ENCODE results near the gene MAJIN.

DNA sequence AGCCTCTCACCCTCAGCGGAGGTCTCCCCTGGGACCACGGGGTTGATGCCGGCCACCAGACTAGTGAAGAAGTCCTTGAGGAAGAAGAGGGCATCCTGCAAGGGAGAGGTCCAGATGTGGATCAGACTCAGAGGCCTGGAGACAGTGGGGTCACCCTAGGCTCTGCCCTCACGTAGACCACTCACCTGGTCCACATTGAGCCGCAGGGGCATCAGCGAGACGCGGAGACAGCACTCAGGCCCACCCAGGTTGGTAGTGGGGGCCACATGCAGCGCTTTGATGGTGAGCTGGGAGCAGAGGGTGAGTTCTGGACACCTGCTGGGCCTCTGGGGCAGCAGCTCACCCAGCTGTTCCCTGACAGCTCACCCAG, 73.8 kb downstream of the MAJIN start:
- TF ChIP-seq, protein P1, sequence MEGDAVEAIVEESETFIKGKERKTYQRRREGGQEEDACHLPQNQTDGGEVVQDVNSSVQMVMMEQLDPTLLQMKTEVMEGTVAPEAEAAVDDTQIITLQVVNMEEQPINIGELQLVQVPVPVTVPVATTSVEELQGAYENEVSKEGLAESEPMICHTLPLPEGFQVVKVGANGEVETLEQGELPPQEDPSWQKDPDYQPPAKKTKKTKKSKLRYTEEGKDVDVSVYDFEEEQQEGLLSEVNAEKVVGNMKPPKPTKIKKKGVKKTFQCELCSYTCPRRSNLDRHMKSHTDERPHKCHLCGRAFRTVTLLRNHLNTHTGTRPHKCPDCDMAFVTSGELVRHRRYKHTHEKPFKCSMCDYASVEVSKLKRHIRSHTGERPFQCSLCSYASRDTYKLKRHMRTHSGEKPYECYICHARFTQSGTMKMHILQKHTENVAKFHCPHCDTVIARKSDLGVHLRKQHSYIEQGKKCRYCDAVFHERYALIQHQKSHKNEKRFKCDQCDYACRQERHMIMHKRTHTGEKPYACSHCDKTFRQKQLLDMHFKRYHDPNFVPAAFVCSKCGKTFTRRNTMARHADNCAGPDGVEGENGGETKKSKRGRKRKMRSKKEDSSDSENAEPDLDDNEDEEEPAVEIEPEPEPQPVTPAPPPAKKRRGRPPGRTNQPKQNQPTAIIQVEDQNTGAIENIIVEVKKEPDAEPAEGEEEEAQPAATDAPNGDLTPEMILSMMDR (IDR thresholded peaks at IDR 0.05), result no peak
- TF ChIP-seq POLR2A (IDR thresholded peaks at IDR 0.05; ENCODE audit: low read depth), result no peak
- TF ChIP-seq EP300 (IDR thresholded peaks at IDR 0.05), result no peak
- no peak for TF ChIP-seq POLR2AphosphoS5 (IDR thresholded peaks at IDR 0.05)

Measured in esophagus muscularis mucosa (tissue), 4 donors.